HG03521 (cell line): ENCODE measurements around the gene SHQ1.
"Not testable (repeated sequence)": the region's sequence is repeated elsewhere in the genome, so short reads cannot be mapped to it uniquely, and the experiment has no call there.

Experiments
- ATAC-seq: cut with Tn5 transposase; IDR thresholded peaks from one replicate; pipeline ENCODE4 v1.9.1; 2021; ENCODE audit warnings: mild to moderate bottlenecking, moderate library complexity; ENCODE audit not compliant: unreplicated experiment

Gene SHQ1

DNA sequence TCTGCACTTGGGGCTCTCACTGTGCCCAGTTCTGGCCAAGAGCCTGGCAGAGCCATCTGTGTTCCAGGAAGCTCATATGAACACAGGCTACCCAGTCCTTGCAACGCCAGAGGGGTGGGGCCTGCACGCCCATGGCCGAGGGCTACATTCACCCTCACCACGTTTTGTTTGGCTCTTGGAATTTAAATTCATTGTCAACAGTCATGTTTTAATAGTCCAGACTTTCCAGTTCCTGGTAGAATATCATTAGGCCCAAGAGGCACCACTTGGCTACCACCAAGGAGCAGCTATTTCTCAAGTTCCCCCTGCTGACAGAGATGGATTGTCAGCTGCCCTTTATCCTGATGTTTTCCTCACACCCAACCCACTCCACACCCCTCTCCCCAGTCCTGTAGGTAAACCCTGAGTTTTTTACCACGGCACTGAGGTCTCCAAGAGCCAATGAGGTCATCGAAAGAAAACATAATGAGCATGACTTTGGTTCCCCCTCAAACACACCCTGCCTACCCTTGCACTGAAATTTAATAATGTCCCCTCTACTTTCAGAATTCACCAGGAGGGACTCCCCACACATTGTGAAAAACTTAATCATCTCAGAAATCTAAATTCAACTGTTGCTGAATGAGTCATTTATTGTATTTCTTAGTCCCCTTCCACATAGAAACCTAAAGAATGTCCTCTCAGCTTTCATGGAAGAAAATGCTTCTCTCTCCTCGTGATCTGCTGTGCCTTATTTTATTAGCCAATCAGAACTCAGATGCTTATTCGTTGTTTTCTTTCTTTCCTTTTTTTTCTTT is 125.1 kb downstream of the SHQ1 start:
- ATAC-seq = no peak

DNA sequence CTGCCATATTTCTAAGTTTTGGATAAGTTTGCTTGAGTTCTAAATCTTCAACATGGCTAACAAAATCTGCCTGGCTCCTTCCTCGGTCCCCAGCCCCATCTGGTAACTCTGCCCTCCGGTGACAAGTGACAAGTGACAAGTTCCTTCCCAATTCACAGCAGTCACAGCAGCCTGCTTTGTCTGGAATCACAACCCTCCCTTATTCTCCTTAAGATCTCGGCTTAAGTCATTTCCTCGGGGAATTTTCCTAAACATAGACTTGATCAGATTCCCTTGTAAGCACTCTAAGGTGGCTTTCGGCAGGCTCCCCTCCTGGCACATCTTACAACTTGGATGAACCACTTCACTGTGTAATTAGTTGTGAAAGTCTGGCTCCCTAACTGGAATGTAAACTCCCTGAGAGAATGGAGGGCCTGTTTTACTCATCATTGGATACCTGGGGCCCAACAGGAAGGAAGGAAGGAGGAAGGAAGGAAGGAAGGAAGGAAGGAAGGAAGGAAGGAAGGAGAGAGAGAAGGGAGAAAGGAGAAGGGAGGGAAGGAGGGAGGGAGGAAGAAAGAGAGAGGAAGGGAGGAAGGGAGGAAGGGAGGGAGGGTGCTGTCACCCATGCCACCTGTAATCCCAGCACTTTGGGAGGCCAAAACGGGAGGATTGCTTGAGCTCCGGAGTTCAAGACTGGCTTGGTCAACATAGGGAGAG is 126.4 kb downstream of the SHQ1 start:
- ATAC-seq = no peak

DNA sequence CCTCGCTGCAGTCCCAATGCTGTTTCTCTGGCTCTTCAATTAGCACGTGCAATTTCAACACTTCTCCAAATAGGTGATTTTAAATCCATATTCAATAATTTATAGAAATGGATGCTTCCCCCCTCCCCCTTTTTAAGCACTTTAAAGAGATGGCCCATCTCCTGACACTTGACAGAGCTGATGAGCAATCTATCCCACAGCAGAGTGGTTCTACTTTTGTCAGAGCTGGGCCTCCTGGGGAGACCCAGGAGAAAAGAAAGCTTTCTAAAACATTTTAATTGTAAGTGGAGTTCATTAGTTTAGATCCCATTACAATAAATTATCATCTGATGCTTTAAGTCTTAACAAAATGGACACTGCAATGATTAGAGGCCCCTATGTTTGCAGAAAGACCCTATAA is 127.7 kb downstream of the SHQ1 start:
- no peak for ATAC-seq

DNA sequence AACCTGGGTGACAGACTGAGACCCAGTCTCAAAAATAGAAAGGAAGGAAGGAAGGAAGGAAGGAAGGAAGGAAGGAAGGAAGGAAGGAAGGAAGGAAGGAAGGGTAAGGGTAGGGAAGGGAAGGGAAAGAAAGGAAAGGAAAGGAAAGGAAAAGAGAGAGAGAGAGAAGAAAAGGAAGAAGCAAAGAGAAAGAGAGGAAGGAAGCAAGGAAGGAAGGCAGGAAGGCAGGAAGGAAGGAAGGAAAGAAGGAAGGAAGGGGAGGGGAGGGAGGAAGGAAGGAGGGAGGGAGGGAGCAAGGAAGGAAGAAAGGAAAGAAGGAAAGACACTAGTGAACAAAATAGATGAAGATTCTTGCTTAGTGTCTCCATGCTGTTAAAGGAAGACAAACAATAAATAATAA is 129.1 kb downstream of the SHQ1 start:
- ATAC-seq = no peak

DNA sequence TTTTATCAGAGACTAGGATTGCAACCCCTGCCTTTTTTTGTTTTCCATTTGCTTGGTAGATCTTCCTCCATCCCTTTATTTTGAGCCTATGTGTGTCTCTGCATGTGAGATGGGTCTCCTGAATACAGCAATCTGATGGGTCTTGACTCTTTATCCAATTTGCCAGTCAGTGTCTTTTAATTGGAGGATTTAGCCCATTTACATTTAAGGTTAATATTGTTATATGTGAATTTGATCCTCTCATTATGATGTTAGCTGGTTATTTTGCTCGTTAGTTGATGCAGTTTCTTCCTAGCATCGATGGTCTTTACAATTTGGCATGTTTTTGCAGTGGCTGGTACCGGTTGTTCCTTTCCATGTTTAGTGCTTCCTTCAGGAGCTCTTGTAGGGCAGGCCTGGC is 134.1 kb downstream of the SHQ1 start:
- ATAC-seq = not testable (repeated sequence)

DNA sequence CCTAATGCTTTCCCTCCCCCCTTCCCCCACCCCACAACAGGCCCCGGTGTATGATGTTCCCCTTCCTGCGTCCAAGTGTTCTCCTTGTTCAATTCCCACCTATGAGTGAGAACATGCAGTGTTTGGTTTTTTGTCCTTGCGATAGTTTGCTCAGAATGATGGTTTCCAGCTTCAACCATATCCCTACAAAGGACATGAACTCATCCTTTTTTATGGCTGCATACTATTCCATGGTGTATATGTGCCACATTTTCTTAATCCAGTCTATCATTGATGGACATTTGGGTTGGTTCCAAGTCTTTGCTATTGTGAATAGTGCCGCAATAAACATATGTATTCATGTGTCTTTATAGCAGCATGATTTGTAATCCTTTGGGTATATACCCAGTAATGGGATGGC is 137.8 kb downstream of the SHQ1 start:
- not testable (repeated sequence) for ATAC-seq

DNA sequence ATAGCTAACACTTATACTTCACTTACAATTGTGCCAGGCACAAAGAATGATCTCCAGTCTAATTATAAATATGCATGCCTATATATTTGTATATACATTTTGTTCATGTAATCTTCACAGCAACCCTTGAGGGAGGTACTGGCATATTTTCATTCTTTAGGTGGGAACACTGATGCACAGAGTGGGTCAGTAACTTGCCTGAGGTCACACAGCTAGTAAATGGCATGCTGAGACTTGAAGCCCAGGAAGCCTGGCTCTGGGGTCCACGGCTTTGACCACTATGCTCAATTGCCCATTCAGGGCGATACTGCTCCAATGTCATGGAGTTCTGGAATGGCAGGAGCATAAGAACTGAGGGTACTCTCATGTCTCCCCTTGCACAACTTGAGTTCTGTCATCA is 139.8 kb downstream of the SHQ1 start:
- no peak for ATAC-seq

DNA sequence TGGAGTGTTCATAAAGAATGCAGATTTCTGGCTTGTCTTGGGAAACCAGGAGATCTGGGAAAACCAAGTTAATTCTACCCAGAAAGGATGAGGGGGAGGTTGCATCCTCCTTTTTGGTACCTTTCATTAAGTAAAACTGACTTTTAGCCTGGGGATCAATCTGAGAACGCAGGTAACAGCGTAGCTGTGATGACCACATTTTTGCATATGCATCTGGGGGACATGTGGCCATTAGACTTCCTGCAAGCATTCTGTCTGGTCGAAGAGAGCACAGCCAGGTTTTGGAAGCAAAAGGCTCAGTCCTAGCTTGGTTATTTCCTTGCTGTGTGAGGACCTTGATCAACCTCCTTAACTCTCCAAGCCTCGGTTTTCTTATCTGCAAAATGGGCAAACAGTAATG is 145.2 kb downstream of the SHQ1 start:
- no peak for ATAC-seq

DNA sequence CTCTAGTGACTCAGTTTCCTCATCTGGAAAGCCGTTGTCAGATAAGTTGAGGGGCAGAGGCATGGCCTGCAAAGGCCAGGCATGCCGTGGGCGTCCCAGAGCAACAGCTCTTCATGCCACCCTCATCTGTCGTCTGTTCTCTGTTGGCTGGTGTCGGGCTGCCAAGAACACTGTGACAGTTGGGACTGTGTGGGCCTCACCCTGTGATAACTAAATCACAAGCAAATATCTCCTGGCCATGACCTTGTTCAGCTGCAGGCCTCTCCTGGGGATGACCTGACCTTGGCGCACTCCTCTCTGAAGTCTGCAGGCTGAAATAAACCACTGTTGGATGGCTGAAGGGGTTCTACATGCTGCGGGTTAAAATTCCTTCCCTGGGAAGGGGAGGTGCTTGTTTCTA is 145.9 kb downstream of the SHQ1 start:
- ATAC-seq = no peak

DNA sequence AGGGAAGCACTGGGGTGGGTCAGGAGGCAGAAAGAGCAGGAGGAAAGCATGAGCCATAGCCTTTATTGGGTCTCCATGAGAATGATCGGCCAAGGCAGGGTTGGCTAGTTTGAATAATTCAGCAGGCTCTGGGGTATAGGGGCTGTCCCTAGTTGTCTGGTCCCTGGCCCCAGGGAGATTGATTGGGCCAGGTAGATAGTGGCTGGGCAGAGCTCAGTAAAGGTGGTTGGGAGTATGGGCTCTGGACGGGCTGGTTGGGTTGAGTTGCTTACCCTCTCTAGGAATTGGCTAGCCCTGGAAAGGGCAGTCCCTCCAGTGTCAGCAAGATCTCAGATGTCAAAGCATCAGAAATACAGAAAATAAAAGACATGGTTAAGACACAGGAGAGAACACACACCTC is 148.1 kb downstream of the SHQ1 start:
- no peak for ATAC-seq

DNA sequence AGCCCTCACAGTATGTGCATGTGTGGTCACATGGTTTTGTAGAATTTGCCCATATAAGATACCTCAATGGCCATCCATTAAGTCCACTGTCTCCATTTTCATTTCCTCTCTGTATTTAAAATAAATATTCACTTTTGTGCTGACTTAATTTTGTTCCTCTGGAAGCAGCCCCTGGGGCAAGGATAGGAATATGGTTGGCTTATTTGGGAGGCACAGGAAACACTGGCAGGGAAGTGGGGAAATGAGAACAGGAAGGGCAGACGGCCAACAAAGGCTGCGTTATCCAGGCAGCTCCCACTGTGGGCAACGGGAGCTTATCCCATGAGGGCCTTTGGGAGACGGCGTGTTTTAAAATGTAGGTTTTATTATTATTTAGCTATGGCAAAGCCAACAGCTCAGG is 148.6 kb downstream of the SHQ1 start:
- no peak for ATAC-seq
